Liver (tissue), 3 donors: ENCODE data around the gene ACTL7B.

Experiments
- ATF3 ChIP-seq: IDR thresholded peaks from 2 replicates; pipeline ENCODE4 v1.6.1; 2016; ENCODE audit warnings: antibody characterized with exemption
- CTCF ChIP-seq: fragments of 150-350 bp; IDR thresholded peaks from 2 replicates; pipeline ENCODE4 v1.5.1; 2017; ENCODE audit warnings: improper control_type of control experiment, low read depth, low read length; ENCODE audit not compliant: missing input control
- MAX ChIP-seq: IDR thresholded peaks from 2 replicates; pipeline ENCODE4 v1.6.1; 2016; ENCODE audit warnings: antibody characterized with exemption
- REST ChIP-seq: IDR thresholded peaks from 2 replicates; pipeline ENCODE4 v1.6.1; 2016; ENCODE audit warnings: antibody characterized with exemption, mild to moderate bottlenecking
- YY1 ChIP-seq: IDR thresholded peaks from 2 replicates; pipeline ENCODE4 v1.6.1; 2016; ENCODE audit warnings: antibody characterized with exemption, mild to moderate bottlenecking
- ZBTB33 ChIP-seq: IDR thresholded peaks from 2 replicates; pipeline ENCODE4 v1.6.1; 2016; ENCODE audit warnings: antibody characterized with exemption
- donor health status: healthy.
- donor health status: healthy.

GRCh38 chr9:108897324-108898096, 41.7 kb upstream of the ACTL7B start:
- TF ChIP-seq CTCF, result no peak
- no peak for TF ChIP-seq MAX
- TF ChIP-seq ZBTB33, result no peak
- no peak for TF ChIP-seq YY1
- no peak for TF ChIP-seq ATF3
- TF ChIP-seq REST, result no peak
